AG10803 (cell line): ENCODE results near the gene GET3.
A peak's percentile ranks its signal among the peaks of the same experiment; 100 is the strongest.

Experiments used
- DNase-seq: peaks from one replicate; pipeline ENCODE4 v3.0.0; 2010; ENCODE audit warnings: low read depth
- H3K4me3 ChIP-seq: 2 replicates; pipeline ENCODE4 v1.5.1; 2011; ENCODE audit warnings: mild to moderate bottlenecking, low read length, control low read depth
- TF ChIP-seq, protein P1 (sequence below): conservative IDR thresholded peaks from 2 replicates; pipeline ENCODE4 v1.5.1; 2011; ENCODE audit warnings: mild to moderate bottlenecking, low read length, control low read depth, inconsistent platforms

GET3 gene

GRCh38 chr19:12736995-12737834 lies at the start of gene GET3:
Gene GET3 (plus strand): TSS chr19:12737497. CDS start chr19:12737506, 9 bp downstream.
- DNase-seq = peak; percentile 100
- H3K4me3 ChIP-seq = peak within 1 kb of the TSS; percentile 98
- TF ChIP-seq, protein P1, sequence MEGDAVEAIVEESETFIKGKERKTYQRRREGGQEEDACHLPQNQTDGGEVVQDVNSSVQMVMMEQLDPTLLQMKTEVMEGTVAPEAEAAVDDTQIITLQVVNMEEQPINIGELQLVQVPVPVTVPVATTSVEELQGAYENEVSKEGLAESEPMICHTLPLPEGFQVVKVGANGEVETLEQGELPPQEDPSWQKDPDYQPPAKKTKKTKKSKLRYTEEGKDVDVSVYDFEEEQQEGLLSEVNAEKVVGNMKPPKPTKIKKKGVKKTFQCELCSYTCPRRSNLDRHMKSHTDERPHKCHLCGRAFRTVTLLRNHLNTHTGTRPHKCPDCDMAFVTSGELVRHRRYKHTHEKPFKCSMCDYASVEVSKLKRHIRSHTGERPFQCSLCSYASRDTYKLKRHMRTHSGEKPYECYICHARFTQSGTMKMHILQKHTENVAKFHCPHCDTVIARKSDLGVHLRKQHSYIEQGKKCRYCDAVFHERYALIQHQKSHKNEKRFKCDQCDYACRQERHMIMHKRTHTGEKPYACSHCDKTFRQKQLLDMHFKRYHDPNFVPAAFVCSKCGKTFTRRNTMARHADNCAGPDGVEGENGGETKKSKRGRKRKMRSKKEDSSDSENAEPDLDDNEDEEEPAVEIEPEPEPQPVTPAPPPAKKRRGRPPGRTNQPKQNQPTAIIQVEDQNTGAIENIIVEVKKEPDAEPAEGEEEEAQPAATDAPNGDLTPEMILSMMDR = no peak

- no peak overlapping the region for H3K4me3 ChIP-seq
- TF ChIP-seq, protein P1 = no peak
- no peak for DNase-seq
Observed at GRCh38 chr19:12689012-12689411, 48.3 kb upstream of the GET3 start.

DNA sequence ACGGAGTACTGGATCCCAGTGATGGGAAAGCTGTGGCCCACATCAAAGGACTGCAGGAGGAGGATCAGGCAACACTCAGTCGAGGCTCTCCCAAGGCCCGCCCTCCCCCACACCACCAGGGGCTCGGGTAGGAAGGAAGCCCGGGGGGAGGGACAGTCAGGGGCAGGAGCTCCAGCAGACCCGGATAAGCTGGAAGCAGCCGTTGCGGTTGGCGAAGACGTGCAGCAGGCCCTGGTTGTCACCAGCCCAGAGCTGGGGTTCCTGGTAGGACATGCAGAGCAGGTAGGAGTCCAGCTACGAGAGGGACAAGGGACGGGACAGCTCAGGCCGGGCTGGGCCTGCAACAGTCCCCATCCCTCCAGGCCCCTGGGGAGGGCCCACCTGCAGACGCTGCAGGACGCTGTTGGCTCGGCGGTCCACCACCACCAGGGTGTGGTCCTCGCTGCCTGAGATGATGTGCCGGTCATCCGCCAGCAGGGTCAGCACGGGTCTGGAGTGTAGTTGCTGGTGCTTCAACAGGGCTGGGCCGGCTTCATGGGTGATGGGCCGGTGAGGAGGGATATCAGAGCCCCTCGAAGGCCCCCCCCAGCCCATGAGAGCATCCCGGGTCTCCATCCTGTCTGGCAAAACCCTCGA lies 47.6 kb upstream of the GET3 start:
- DNase-seq = no peak
- TF ChIP-seq, protein P1 = no peak
- H3K4me3 ChIP-seq = no peak overlapping the region

GRCh38 chr19:12692960-12693359 lies 44.3 kb upstream of the GET3 start:
- no peak for DNase-seq
- TF ChIP-seq, protein P1 = no peak
- no peak overlapping the region for H3K4me3 ChIP-seq

DNA sequence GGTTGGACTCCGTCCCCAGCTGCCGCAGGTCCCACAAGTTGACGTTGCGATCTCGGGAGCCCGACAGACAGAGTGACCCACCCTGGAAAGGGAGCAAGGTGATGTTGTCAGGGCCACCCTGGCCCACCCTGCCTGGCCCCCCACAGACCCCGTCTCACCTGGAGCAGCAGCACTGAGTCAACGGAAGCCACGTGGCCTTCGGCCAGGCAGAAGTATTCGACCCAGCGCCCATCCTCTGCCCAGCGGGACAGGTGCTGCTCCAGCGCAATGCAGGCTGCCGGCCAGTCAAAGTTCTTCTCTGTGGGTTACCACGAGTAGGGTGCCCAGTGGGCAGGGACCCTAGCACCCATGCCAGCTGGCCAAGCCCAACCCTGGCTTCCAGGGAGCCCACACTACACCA lies 42.7 kb upstream of the GET3 start:
- no peak for DNase-seq
- H3K4me3 ChIP-seq = no peak overlapping the region
- TF ChIP-seq, protein P1 = no peak

GRCh38 chr19:12695096-12695495 lies 42.2 kb upstream of the GET3 start:
- TF ChIP-seq, protein P1 = no peak
- H3K4me3 ChIP-seq = peak overlapping the region; percentile 95
- DNase-seq = no peak

DNA sequence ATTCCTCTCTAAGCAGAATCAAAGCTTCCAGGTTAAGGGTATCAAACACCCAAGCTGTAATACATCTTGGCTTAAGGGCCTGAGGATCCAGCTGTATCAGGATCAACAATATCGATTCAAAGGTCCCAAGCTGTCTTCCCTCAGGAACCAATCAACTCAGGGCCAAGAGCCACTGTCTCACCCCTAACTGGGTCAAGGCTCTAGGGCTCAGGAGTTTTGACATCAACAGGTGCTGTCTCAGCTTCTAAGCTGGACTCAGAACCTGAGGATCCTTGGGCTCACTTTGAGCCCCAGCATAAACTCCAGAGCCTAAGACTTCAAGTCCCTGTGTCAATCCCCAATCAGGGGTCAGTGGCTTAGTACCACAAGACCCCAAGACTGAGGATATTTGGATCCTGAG lies 41.8 kb upstream of the GET3 start:
- TF ChIP-seq, protein P1 = no peak
- H3K4me3 ChIP-seq = peak overlapping the region; percentile 95
- DNase-seq = no peak
